ENCODE data around the gene RNGTT.

RNGTT gene

GRCh38 chr6:88708197-88708744 is 255.1 kb downstream of the RNGTT start:
- DNase-seq, result no peak

GRCh38 chr6:88705601-88706000 is 257.8 kb downstream of the RNGTT start:
- peak; percentile 64 for DNase-seq

- DNase-seq, result peak; percentile 50
These were observed 258.4 kb downstream of the RNGTT start for GRCh38 chr6:88704980-88705379.

GRCh38 chr6:88702956-88703556 is 260.4 kb downstream of the RNGTT start:
- DNase-seq, result no peak

GRCh38 chr6:88698661-88699060 is 264.8 kb downstream of the RNGTT start:
- DNase-seq, result peak; percentile 41

- DNase-seq, result no peak
These were observed 267.5 kb downstream of the RNGTT start for GRCh38 chr6:88695937-88696336.

GRCh38 chr6:88683734-88684133 is 279.7 kb downstream of the RNGTT start:
- DNase-seq, result no peak

- DNase-seq, result no peak
These were observed 282.8 kb downstream of the RNGTT start for GRCh38 chr6:88680654-88681053.

GRCh38 chr6:88679841-88680240 is 283.6 kb downstream of the RNGTT start:
- DNase-seq, result no peak

- DNase-seq, result no peak
These were observed 286.1 kb downstream of the RNGTT start for GRCh38 chr6:88677356-88677755.

- no peak for DNase-seq
These were observed 291.8 kb downstream of the RNGTT start for GRCh38 chr6:88671624-88672023.

GRCh38 chr6:88670369-88670768 is 293.0 kb downstream of the RNGTT start:
- no peak for DNase-seq

GRCh38 chr6:88669475-88669874 is 293.9 kb downstream of the RNGTT start:
- DNase-seq, result no peak

GRCh38 chr6:88666901-88667300 is 296.5 kb downstream of the RNGTT start:
- DNase-seq, result no peak

- no peak for DNase-seq
These were observed 298.3 kb downstream of the RNGTT start for GRCh38 chr6:88665131-88665530.

GRCh38 chr6:88663801-88664200 is 299.6 kb downstream of the RNGTT start:
- no peak for DNase-seq

GRCh38 chr6:88662653-88663174 is 300.7 kb downstream of the RNGTT start:
- DNase-seq, result no peak

- peak; percentile 9 for DNase-seq
These were observed 301.2 kb downstream of the RNGTT start for GRCh38 chr6:88662163-88662580.

- DNase-seq, result no peak
These were observed 302.3 kb downstream of the RNGTT start for GRCh38 chr6:88661136-88661535.

GRCh38 chr6:88655586-88655985 is 307.8 kb downstream of the RNGTT start:
- DNase-seq, result no peak

GRCh38 chr6:88653936-88654335 is 309.5 kb downstream of the RNGTT start:
- no peak for DNase-seq

- no peak for DNase-seq
These were observed 312.0 kb downstream of the RNGTT start for GRCh38 chr6:88651400-88651799.

GRCh38 chr6:88650979-88651378 is 312.4 kb downstream of the RNGTT start:
- no peak for DNase-seq

- no peak for DNase-seq
These were observed 313.3 kb downstream of the RNGTT start for GRCh38 chr6:88650029-88650619.
